K562 (cell line): ENCODE data around the gene LYPD6B.

Experiments used
- BHLHE40 ChIP-seq: IDR thresholded peaks from 2 replicates; pipeline ENCODE4 v1.6.1; 2011; ENCODE audit warnings: low read length, improper control_type of control experiment
- CC2D1A ChIP-seq: fragments of 450-650 bp; IDR thresholded peaks from 2 replicates; pipeline ENCODE4 v1.6.1; 2017; ENCODE audit warnings: mild to moderate bottlenecking
- CHD2 ChIP-seq: IDR thresholded peaks from 2 replicates; pipeline ENCODE4 v1.6.1; 2011; ENCODE audit warnings: low read depth, low read length
- FOXJ2 ChIP-seq: fragments of 200-800 bp; sonication (Bioruptor generic); IDR thresholded peaks from 2 replicates; pipeline ENCODE4 v1.6.1; 2016; ENCODE audit warnings: missing genetic modification characterization, missing compliant biosample characterization
- JUN ChIP-seq, 2 experiments: sonication (generic) in 1 of 2; formaldehyde crosslinking in 1 of 2; IDR thresholded peaks; 2 replicates each; pipeline versions ENCODE4 v1.6.1 to v1.8.0; 2012 to 2022; ENCODE audit warnings: borderline replicate concordance in 2 of 2, mild to moderate bottlenecking in 2 of 2, improper control_type of control experiment in 1 of 2, low read depth in 1 of 2, low read length in 1 of 2, missing genetic modification reagents in 1 of 2
- KLF1 ChIP-seq: fragments of 450-650 bp; IDR thresholded peaks from 2 replicates; pipeline ENCODE4 v1.6.1; 2016; ENCODE audit warnings: missing genetic modification characterization, missing compliant biosample characterization
- POLR2A ChIP-seq: fragments of 450-650 bp; conservative IDR thresholded peaks from 2 replicates; pipeline ENCODE4 v1.6.1; 2016
- POU5F1 ChIP-seq: fragments of 150-350 bp; IDR thresholded peaks from 2 replicates; pipeline ENCODE4 v1.6.1; 2014; ENCODE audit warnings: borderline replicate concordance, low read length, low read depth, mild to moderate bottlenecking; ENCODE audit not compliant: partially characterized antibody
- TCF7L2 ChIP-seq: fragments of 150-350 bp; IDR thresholded peaks from 2 replicates; pipeline ENCODE4 v1.6.1; 2016; ENCODE audit warnings: low read depth, mild to moderate bottlenecking, low read length, moderate library complexity
- ZNF197 ChIP-seq: fragments of 200-800 bp; sonication (Bioruptor generic); IDR thresholded peaks from 2 replicates; pipeline ENCODE4 v1.6.1; 2016; ENCODE audit warnings: low read depth, missing genetic modification characterization, missing compliant biosample characterization
- TF ChIP-seq, protein P1 (sequence below): fragments of 250-450 bp; sonication (Bioruptor Pico); IDR thresholded peaks from 2 replicates; pipeline ENCODE4 v1.4.0; 2020; ENCODE audit warnings: mild to moderate bottlenecking, moderate library complexity
- TF ChIP-seq, protein P2 (sequence below), 3 experiments: IDR thresholded peaks in 2 of 3; conservative IDR thresholded peaks in 1 of 3; 2 replicates each; pipeline ENCODE4 v1.5.1; 2011 to 2012; ENCODE audit warnings: low read length in 3 of 3, mild to moderate bottlenecking in 3 of 3, control low read depth in 2 of 3, improper control_type of control experiment in 1 of 3, inconsistent platforms in 1 of 3, low read depth in 1 of 3, mixed read lengths in 1 of 3, moderate library complexity in 1 of 3; ENCODE audit not compliant: insufficient read depth in 2 of 3

DNA sequence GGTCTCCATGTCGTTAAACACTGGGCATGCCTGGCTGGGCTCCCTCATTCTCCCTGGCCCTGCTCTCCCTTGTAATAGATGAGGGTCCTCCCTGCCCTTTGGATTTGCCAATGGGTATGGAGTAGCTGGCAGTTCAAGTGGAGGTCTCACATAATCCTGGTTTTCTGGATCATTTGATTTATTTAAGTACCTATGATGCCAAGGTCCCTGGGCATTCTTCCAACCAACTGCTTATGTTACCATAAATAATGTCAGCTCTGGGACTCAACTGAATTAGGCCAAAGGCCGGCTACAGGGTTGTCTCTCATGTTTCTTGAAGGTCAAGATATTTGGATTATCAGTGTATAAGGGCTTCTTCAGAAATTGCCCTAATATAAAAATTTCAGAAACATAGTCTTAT is 186.9 kb downstream of the LYPD6B start:
- TF ChIP-seq JUN (IDR thresholded peaks at IDR 0.05; ENCODE audit: borderline replicate concordance, low read depth, low read length) (no peak), JUN (CRISPR knock-in tag; IDR thresholded peaks at IDR 0.05; ENCODE audit: borderline replicate concordance) (no peak), FOXJ2 (tag) (no peak), CC2D1A (no peak), POU5F1 (no peak), CHD2 (no peak), KLF1 (tag) (no peak), TCF7L2 (no peak), POLR2A (no peak), BHLHE40 (no peak), ZNF197 (no peak)
- TF ChIP-seq, protein P1, sequence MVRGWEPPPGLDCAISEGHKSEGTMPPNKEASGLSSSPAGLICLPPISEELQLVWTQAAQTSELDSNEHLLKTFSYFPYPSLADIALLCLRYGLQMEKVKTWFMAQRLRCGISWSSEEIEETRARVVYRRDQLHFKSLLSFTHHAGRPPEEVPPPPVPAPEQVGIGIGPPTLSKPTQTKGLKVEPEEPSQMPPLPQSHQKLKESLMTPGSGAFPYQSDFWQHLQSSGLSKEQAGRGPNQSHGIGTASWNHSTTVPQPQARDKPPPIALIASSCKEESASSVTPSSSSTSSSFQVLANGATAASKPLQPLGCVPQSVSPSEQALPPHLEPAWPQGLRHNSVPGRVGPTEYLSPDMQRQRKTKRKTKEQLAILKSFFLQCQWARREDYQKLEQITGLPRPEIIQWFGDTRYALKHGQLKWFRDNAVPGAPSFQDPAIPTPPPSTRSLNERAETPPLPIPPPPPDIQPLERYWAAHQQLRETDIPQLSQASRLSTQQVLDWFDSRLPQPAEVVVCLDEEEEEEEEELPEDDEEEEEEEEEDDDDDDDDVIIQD (CRISPR knock-in tag) = no peak
- TF ChIP-seq, protein P2, sequence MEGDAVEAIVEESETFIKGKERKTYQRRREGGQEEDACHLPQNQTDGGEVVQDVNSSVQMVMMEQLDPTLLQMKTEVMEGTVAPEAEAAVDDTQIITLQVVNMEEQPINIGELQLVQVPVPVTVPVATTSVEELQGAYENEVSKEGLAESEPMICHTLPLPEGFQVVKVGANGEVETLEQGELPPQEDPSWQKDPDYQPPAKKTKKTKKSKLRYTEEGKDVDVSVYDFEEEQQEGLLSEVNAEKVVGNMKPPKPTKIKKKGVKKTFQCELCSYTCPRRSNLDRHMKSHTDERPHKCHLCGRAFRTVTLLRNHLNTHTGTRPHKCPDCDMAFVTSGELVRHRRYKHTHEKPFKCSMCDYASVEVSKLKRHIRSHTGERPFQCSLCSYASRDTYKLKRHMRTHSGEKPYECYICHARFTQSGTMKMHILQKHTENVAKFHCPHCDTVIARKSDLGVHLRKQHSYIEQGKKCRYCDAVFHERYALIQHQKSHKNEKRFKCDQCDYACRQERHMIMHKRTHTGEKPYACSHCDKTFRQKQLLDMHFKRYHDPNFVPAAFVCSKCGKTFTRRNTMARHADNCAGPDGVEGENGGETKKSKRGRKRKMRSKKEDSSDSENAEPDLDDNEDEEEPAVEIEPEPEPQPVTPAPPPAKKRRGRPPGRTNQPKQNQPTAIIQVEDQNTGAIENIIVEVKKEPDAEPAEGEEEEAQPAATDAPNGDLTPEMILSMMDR (IDR thresholded peaks at IDR 0.05 in 2 of 3, conservative IDR thresholded peaks at IDR 0.05 in 1 of 3; ENCODE audit: insufficient read depth in 2 of 3, low read depth in 1 of 3, low read length in 3 of 3) = no peak
